Lung (tissue), 12 donors: ENCODE results near the gene E2F2. TPM values are rescaled to one million over a fixed set of nuclear protein-coding genes. Genes with fewer than 3 reads are reported as not detected.

Source experiments
- ATAC-seq: fragments of 200-7000 bp; cut with Tn5 transposase; one replicate; pipeline ENCODE4 v1.9.1; 2020; ENCODE audit warnings: moderate number of reproducible peaks; ENCODE audit not compliant: insufficient read depth, low FRiP score
- DNase-seq, 3 donors: peaks; one replicate each; pipeline ENCODE4 v3.0.0-alpha.2; 2013 to 2017
- H3K27ac ChIP-seq, 2 donors: one replicate each; pipeline ENCODE4 v1.5.1; 2013; ENCODE audit warnings: mild to moderate bottlenecking in 2 of 2, moderate library complexity in 2 of 2, control low read depth in 1 of 2, inconsistent platforms in 1 of 2, low read depth in 1 of 2, low read length in 1 of 2
- H3K27me3 ChIP-seq, 3 donors: one replicate each; pipeline ENCODE4 v1.5.1; 2013; ENCODE audit warnings: low read length in 2 of 3; ENCODE audit not compliant: control insufficient read depth in 3 of 3, insufficient read depth in 3 of 3
- H3K36me3 ChIP-seq, 4 donors: one replicate each; pipeline ENCODE4 v1.5.1; 2013; ENCODE audit warnings: low read length in 4 of 4, mild to moderate bottlenecking in 1 of 4, moderate library complexity in 1 of 4; ENCODE audit not compliant: control insufficient read depth in 4 of 4, insufficient read depth in 4 of 4
- H3K4me1 ChIP-seq, 5 donors: one replicate each; pipeline ENCODE4 v1.5.1; 2013; ENCODE audit warnings: low read length in 5 of 5, mild to moderate bottlenecking in 2 of 5, moderate library complexity in 1 of 5; ENCODE audit not compliant: control insufficient read depth in 5 of 5, insufficient read depth in 5 of 5
- H3K4me3 ChIP-seq: one replicate; pipeline ENCODE4 v1.5.1; 2013; ENCODE audit warnings: mild to moderate bottlenecking, control low read depth, moderate library complexity
- H3K9ac ChIP-seq, 2 donors: one replicate each; pipeline ENCODE4 v1.5.1; 2013; ENCODE audit warnings: low read length in 2 of 2, control low read depth in 1 of 2; ENCODE audit not compliant: insufficient read depth in 1 of 2
- H3K9me3 ChIP-seq, 4 donors: one replicate each; pipeline ENCODE4 v1.5.1; 2013; ENCODE audit warnings: low read length in 3 of 4, mild to moderate bottlenecking in 1 of 4, moderate library complexity in 1 of 4; ENCODE audit not compliant: control insufficient read depth in 4 of 4, insufficient read depth in 3 of 4
- CTCF ChIP-seq: IDR thresholded peaks from 2 replicates; pipeline ENCODE4 v1.5.1; 2012; ENCODE audit warnings: mild to moderate bottlenecking; ENCODE audit errors: control extremely low read depth, extremely low read depth
- WGBS, 2 donors: extraction: QIAGEN DNeasy Blood & Tissue Kit; methylation state at CpG; one replicate each; pipeline ENCODE4 v1.1.7; 2013; 5-methylcytosine and 5-hydroxymethylcytosine counted together
- polyA plus RNA-seq, 2 donors: library from polyadenylated mRNA; stranded (reverse); fragments of 200-250 nt; gene quantifications; one replicate each; pipeline ENCODE4 v1.2.1, GENCODE V29; 2013
- total RNA-seq, 2 donors: library from RNA; depleted of rRNA in 1 of 2; stranded (reverse); fragments of >200 nt in 1 of 2; gene quantifications; one replicate each; pipeline ENCODE4 v1.2.1, GENCODE V29; 2014 to 2021
- donor health status: control.
- donor health status: control.
- donor health status: Bipolar disorder and iron deficiency.
- donor health status: healthy.
- donor health status: DM: yes; HTN: yes; CAD: no.

E2F2 gene
- total and polyA plus RNA-seq, 4 donors, result 0.83 to 4.9 (median 1.5) TPM

- no peak overlapping the region for H3K9ac ChIP-seq
- H3K9me3 ChIP-seq, result no peaks in the 10 kb centered on the region
- H3K27ac ChIP-seq, result no peak overlapping the region
- ATAC-seq (no peak), DNase-seq (peak in 1 of 3 donors; percentile 20)
- TF ChIP-seq CTCF, result no peak
- peaks cover 0 to 6% (median 0%) of the 10 kb centered on the region in 5 donors for H3K4me1 ChIP-seq
- WGBS, 2 donors, result 97 to 98% methylated on average over 16 of the region's 16 CpGs
- no peaks in the 10 kb centered on the region for H3K36me3 ChIP-seq
- no peaks in the 10 kb centered on the region for H3K27me3 ChIP-seq
- H3K4me3 ChIP-seq, result no peak overlapping the region
Measured at GRCh38 chr1:23521588-23521987, 9.4 kb downstream of the E2F2 start.

GRCh38 chr1:23517581-23517980, 13.5 kb downstream of the E2F2 start:
- H3K4me1 ChIP-seq, result no peaks in the 10 kb centered on the region

GRCh38 chr1:23515905-23516304, 15.1 kb downstream of the E2F2 start:
- Histone ChIP-seq H3K36me3 (peaks cover 0 to 6% (median 0%) of the 10 kb centered on the region in 4 donors), H3K4me1 (no peaks in the 10 kb centered on the region), H3K9me3 (no peaks in the 10 kb centered on the region), H3K27ac (no peak overlapping the region), H3K4me3 (no peak overlapping the region), H3K9ac (no peak overlapping the region), H3K27me3 (no peaks in the 10 kb centered on the region)
- no peak for DNase-seq
- 98 to 99% methylated on average over 4 of the region's 4 CpGs for WGBS, 2 donors
- no peak for TF ChIP-seq CTCF
- ATAC-seq, result no peak

More at GRCh38 chr1:23517581-23517980, 13.5 kb downstream of the E2F2 start:
- H3K4me3 ChIP-seq, result no peak overlapping the region
- ATAC-seq, result no peak
- WGBS, 2 donors, result 95% methylated on average over 9 of the region's 9 CpGs
- no peak for DNase-seq
- no peak for TF ChIP-seq CTCF
- H3K27ac ChIP-seq, result no peak overlapping the region
- H3K9ac ChIP-seq, result no peak overlapping the region
- H3K36me3 ChIP-seq, result peaks cover 0 to 6% (median 0%) of the 10 kb centered on the region in 4 donors
- H3K27me3 ChIP-seq, result no peaks in the 10 kb centered on the region
- no peaks in the 10 kb centered on the region for H3K9me3 ChIP-seq

GRCh38 chr1:23514111-23514679, 16.8 kb downstream of the E2F2 start:
- no peak overlapping the region for H3K4me3 ChIP-seq
- no peak overlapping the region for H3K27ac ChIP-seq
- no peak for TF ChIP-seq CTCF
- no peaks in the 10 kb centered on the region for H3K9me3 ChIP-seq
- ATAC-seq (no peak), DNase-seq (no peak)
- no peaks in the 10 kb centered on the region for H3K4me1 ChIP-seq
- peaks cover 0 to 6% (median 0%) of the 10 kb centered on the region in 4 donors for H3K36me3 ChIP-seq
- 95 to 100% methylated on average over 3 of the region's 3 CpGs for WGBS, 2 donors
- H3K9ac ChIP-seq, result no peak overlapping the region
- no peaks in the 10 kb centered on the region for H3K27me3 ChIP-seq
